ENCODE data around the gene UQCC3. TPM values are rescaled to one million over a fixed set of nuclear protein-coding genes. Genes with fewer than 3 reads are reported as not detected.

The UQCC3 gene
- total RNA-seq, 4 donors from 2014 or later = 4.2 to 10.9 (median 8.7) TPM

DNA sequence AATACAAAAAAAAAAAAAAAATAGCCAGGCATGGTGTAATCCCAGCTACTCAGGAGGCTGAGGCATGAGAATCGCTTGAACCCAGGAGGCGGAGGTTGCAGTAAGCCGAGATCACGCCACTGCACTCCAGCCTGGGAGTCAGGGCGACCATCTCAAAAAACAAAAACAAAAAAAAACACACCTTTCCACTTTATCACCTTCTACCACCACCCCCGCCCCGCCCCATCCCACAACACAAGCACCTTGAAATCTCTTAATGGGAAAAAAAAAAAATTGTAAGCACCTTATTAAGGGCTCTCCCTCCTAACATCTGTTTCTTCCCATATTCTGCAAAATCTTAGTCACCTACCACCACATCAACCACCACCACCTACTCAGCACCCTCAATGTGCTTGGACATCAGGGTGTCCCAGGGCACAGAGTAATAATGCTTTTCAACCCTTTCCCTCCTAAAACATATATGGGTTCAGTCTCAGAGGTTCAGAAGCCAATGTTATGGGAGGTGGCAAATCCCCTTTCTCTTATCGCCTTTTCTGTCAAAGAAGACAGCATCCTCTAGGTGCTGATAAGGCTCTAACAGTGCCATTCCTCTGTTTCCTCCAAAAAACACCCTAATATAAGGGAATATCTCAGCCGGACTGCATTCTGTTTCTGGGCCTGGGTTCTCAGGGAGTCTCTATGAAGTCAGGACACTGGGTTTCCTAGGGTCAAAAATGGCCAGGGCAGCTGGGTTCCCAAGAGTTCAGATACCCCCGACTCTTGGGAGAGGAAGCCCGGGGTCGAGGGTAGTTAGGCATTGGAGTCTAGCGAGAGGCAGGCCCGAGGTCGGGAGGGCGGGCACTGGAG lies 19.1 kb upstream of the UQCC3 start:
- TF ChIP-seq, protein P1, sequence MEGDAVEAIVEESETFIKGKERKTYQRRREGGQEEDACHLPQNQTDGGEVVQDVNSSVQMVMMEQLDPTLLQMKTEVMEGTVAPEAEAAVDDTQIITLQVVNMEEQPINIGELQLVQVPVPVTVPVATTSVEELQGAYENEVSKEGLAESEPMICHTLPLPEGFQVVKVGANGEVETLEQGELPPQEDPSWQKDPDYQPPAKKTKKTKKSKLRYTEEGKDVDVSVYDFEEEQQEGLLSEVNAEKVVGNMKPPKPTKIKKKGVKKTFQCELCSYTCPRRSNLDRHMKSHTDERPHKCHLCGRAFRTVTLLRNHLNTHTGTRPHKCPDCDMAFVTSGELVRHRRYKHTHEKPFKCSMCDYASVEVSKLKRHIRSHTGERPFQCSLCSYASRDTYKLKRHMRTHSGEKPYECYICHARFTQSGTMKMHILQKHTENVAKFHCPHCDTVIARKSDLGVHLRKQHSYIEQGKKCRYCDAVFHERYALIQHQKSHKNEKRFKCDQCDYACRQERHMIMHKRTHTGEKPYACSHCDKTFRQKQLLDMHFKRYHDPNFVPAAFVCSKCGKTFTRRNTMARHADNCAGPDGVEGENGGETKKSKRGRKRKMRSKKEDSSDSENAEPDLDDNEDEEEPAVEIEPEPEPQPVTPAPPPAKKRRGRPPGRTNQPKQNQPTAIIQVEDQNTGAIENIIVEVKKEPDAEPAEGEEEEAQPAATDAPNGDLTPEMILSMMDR (IDR thresholded peaks at IDR 0.05; ENCODE audit: low read depth) = no peak

DNA sequence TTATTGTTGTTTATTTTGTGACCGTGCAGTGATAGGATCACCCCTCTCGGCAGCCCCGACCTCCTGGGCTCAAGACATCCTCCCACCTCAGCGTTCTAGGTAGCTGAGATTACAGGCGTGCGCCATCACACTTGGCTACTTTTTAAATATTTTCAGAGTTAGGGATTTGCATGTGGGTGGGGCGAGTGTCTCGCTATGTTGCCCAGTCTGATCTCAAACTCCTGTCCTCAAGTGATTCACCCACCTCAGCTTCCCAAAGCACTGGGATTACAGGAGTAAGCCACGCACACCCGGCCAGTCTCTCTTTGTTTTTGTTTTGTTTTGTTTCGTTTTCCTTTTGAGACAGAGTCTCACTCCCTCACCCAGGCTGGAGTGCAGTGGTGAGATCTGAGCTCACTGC lies 17.2 kb upstream of the UQCC3 start:
- TF ChIP-seq, protein P1 (IDR thresholded peaks at IDR 0.05; ENCODE audit: low read depth) = no peak

DNA sequence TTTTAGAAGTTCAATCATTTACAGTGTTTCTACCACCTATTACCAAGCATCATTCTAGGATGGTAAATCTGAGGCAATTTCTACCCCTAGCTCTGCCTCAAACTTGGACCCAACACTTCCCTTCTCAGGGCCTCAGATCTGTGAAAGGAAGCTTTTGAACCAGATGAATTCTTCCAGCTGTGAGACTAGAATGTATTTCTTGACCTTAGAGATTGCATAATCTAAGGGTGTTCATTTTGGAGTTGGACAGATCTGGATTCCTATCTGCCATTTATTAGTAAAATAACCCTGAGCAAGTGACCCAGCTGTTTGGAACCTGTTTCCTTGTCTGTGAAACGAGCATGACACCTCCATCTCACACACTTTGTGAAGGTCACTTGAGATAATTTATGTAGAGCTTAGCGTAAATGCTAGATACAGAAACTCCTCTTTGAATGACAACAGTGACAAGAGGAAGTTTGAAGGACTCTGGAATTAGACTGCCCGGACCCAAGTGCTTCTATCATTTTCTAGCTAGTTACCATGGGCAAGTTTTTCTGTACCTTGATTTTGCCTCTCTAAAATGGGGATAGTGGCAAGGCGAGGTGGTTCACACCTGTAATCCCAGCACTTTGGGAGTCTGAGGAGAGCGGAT lies 14.6 kb upstream of the UQCC3 start:
- TF ChIP-seq, protein P1 (IDR thresholded peaks at IDR 0.05; ENCODE audit: low read depth) = no peak

DNA sequence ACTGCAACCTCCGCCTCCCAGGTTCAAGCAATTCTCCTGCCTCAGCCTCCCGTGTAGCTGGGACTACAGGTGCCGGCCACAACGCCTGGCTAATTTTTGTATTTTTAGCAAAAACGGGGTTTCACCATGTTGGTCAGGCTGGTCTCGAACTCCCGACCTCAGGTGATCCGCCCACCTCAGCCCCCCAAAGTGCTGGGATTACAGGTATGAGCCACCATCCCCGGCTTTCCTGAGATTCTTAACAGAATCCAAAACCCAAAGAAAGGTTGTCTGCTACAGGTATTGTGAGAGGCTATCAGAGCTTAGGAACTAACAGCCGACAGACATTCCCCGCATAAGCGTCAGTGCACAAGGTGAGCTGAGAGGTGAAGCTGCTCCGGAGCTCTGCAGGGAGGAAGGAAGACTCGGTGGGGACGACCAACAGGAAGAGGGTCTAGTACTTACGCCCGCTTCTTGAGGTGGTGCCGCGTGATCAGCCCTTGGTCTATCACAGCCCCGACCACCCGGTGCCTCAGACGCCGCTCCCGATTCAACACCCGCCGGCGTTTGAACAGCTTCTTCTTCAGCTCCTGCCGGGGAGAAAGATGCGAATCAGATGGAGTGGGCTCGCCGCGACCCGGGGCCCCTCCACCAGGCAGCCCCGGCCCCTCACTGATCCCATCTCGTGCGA lies 6.9 kb upstream of the UQCC3 start:
- TF ChIP-seq, protein P1 (IDR thresholded peaks at IDR 0.05; ENCODE audit: low read depth) = no peak

DNA sequence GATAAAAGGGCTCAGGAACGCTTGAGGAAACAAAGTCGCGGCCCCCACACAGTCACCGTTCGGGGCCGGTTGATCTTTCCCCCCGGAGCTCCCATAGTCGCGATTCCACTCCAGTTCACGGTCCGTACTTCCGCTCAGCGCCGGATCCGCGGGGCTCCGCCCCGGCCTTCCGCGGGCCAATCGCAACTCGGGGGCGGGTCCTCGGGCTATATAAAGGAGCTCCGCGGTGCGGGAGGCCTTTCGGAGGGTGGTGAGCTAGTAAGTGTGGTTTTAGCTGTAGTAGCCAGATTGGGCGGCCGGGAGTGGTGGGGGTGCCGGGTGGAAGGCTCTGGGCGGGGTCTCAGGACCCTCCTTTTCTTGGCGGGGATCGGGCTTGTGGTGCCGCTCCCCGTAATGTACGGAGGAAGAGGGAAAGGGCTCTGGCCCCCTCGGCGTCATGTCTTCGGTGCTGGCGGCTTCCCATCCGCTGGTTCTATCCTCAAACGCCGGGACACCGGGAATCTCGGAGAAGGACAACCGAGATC lies 6.3 kb upstream of the UQCC3 start, which contains the start of the genes C11orf98 and CSKMT:
TSS of gene C11orf98 (minus strand) at position 136 of the 524 bp plus-strand sequence. CDS start at position 95, 41 bp downstream.
TSS of gene CSKMT (plus strand) at position 238 of the 524 bp plus-strand sequence. CDS start 568 bp downstream, outside the sequence.
- TF ChIP-seq, protein P1 (IDR thresholded peaks at IDR 0.05; ENCODE audit: low read depth) = no peak

DNA sequence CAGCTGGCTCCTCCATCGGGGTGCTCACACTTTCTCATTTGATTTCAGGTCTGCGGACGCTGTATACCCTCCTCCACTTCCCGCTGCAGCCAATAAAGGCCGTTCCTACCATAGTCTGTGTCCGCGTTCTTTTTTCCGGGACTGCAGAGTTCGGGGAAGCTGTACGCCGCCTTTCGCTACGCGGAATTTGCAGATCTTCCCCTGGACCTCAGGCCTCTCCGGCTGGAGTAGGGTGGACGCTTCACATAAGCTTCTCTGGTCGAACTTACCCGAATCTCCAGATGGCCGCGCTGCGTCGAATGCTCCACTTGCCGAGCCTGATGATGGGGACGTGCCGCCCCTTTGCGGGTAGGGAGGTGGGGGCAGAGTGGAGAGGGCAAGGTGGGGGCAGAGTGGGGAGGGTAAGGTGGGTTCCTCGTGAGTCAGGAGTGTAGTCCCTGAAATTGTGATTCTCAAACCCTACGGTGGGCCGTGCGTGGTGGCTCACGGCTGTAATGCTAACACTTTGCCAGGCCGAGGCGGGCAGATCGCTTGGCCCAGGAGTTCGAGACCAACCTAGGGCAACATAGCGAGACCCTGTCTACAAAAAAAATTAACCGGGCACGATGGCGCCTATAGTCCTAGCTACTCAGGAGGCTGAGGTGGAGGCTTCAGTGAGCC lies 5.7 kb upstream of the UQCC3 start:
- TF ChIP-seq, protein P1 (IDR thresholded peaks at IDR 0.05; ENCODE audit: low read depth) = no peak

Data from subcutaneous adipose tissue (tissue), 4 donors.